Liver (tissue), 9 donors: Measurements from ENCODE around the gene VTCN1. TPM values are rescaled to one million over a fixed set of nuclear protein-coding genes. Genes with fewer than 3 reads are reported as not detected.

Experiments used
- DNase-seq: peaks from one replicate; pipeline ENCODE4 v3.0.0-alpha.2; 2017; ENCODE audit warnings: low spot score
- H3K27ac ChIP-seq, 2 donors: one replicate each; pipeline ENCODE4 v1.7.0; 2013; ENCODE audit warnings: inconsistent platforms in 2 of 2, low read length in 2 of 2, control low read depth in 1 of 2, low read depth in 1 of 2, mild to moderate bottlenecking in 1 of 2
- H3K27me3 ChIP-seq, 4 donors: one replicate each; pipeline versions ENCODE4 v1.6.1 to v1.7.0; 2013; ENCODE audit warnings: low read length in 3 of 4, inconsistent platforms in 1 of 4, mild to moderate bottlenecking in 1 of 4, moderate library complexity in 1 of 4; ENCODE audit not compliant: control insufficient read depth in 4 of 4, insufficient read depth in 4 of 4
- H3K36me3 ChIP-seq, 4 donors: one replicate each; pipeline versions ENCODE4 v1.6.1 to v1.7.0; 2013; ENCODE audit warnings: low read length in 3 of 4, mild to moderate bottlenecking in 3 of 4, low read depth in 1 of 4, moderate library complexity in 1 of 4; ENCODE audit not compliant: control insufficient read depth in 4 of 4, insufficient read depth in 3 of 4
- H3K4me1 ChIP-seq, 4 donors: one replicate each; pipeline versions ENCODE4 v1.6.1 to v1.7.0; 2013; ENCODE audit warnings: low read length in 3 of 4, mild to moderate bottlenecking in 3 of 4, moderate library complexity in 1 of 4; ENCODE audit not compliant: control insufficient read depth in 4 of 4, insufficient read depth in 4 of 4
- H3K4me3 ChIP-seq, 3 donors: one replicate each; pipeline versions ENCODE4 v1.6.1 to v1.7.0; 2013; ENCODE audit warnings: low read length in 3 of 3, control low read depth in 1 of 3, low read depth in 1 of 3, mild to moderate bottlenecking in 1 of 3
- H3K9ac ChIP-seq, 2 donors: one replicate each; pipeline ENCODE4 v1.7.0; 2013; ENCODE audit warnings: low read length in 2 of 2, mild to moderate bottlenecking in 2 of 2, moderate library complexity in 2 of 2, control low read depth in 1 of 2, low read depth in 1 of 2
- H3K9me3 ChIP-seq, 4 donors: one replicate each; pipeline versions ENCODE4 v1.6.1 to v1.7.0; 2013; ENCODE audit warnings: low read length in 3 of 4; ENCODE audit not compliant: control insufficient read depth in 4 of 4
- CTCF ChIP-seq: fragments of 150-350 bp; IDR thresholded peaks from 2 replicates; pipeline ENCODE4 v1.5.1; 2017; ENCODE audit warnings: improper control_type of control experiment, low read depth, low read length; ENCODE audit not compliant: missing input control
- GABPA ChIP-seq, 2 donors: IDR thresholded peaks in 1 of 2; conservative IDR thresholded peaks in 1 of 2; 2 replicates each; pipeline ENCODE4 v1.6.1; 2016; ENCODE audit warnings: antibody characterized with exemption in 2 of 2, mild to moderate bottlenecking in 1 of 2, moderate library complexity in 1 of 2
- HNF4A ChIP-seq, 2 donors: conservative IDR thresholded peaks; 2 replicates each; pipeline ENCODE4 v1.6.1; 2016; ENCODE audit warnings: antibody characterized with exemption in 2 of 2, mild to moderate bottlenecking in 2 of 2
- HNF4G ChIP-seq: IDR thresholded peaks from 2 replicates; pipeline ENCODE4 v1.6.1; 2016; ENCODE audit warnings: antibody characterized with exemption
- JUND ChIP-seq, 2 donors: IDR thresholded peaks; 2 replicates each; pipeline ENCODE4 v1.6.1; 2016; ENCODE audit warnings: antibody characterized with exemption in 2 of 2
- MAX ChIP-seq: IDR thresholded peaks from 2 replicates; pipeline ENCODE4 v1.6.1; 2016; ENCODE audit warnings: antibody characterized with exemption
- NR2F2 ChIP-seq: IDR thresholded peaks from 2 replicates; pipeline ENCODE4 v1.6.1; 2016; ENCODE audit warnings: antibody characterized with exemption
- SP1 ChIP-seq: IDR thresholded peaks from 2 replicates; pipeline ENCODE4 v1.6.1; 2018; ENCODE audit warnings: antibody characterized with exemption, mild to moderate bottlenecking
- TAF1 ChIP-seq: conservative IDR thresholded peaks from 2 replicates; pipeline ENCODE4 v1.6.1; 2016; ENCODE audit warnings: antibody characterized with exemption, mild to moderate bottlenecking
- ZBTB33 ChIP-seq: IDR thresholded peaks from 2 replicates; pipeline ENCODE4 v1.6.1; 2016; ENCODE audit warnings: antibody characterized with exemption
- WGBS: extraction: QIAGEN DNeasy Blood & Tissue Kit; methylation state at CpG from one replicate; pipeline ENCODE4 v1.1.7; 2013; 5-methylcytosine and 5-hydroxymethylcytosine counted together
- polyA plus RNA-seq, 2 donors: library from polyadenylated mRNA; stranded (reverse) in 1 of 2; unstranded in 1 of 2; fragments of 200-250 nt in 1 of 2; fragments of >200 nt in 1 of 2; fragmentation: Nextera tagmentation in 1 of 2; extraction: Ambion mirVana in 1 of 2; gene quantifications; one replicate each; pipeline versions ENCODE4 v1.2.1 to v1.2.3, GENCODE V29; 2013 to 2015
- total RNA-seq, 2 donors: library from RNA; depleted of rRNA; stranded (reverse); fragments of >200 nt; gene quantifications; one replicate each; pipeline ENCODE4 v1.2.3, GENCODE V29; 2014
- donor health status: healthy.
- donor health status: healthy.
- donor health status: healthy.
- donor health status: healthy.
- donor health status: healthy.

VTCN1 gene
- total and polyA plus RNA-seq, 4 donors, result 0.28 to 1.0 (median 0.45) TPM

- TF ChIP-seq JUND (IDR thresholded peaks at IDR 0.05) (no peak), TAF1 (no peak), NR2F2 (peak; percentile 91)
Measured at GRCh38 chr1:117117697-117118096, 93.0 kb downstream of the VTCN1 start (continued).

- no peak overlapping the region for H3K9ac ChIP-seq
- no peaks in the 10 kb centered on the region for H3K27me3 ChIP-seq
- peaks cover 2 to 23% (median 13%) of the 10 kb centered on the region in 4 donors for H3K4me1 ChIP-seq
- no peaks in the 10 kb centered on the region for H3K9me3 ChIP-seq
- H3K27ac ChIP-seq, result no peak overlapping the region
- TF ChIP-seq HNF4G (no peak), TAF1 (no peak), ZBTB33 (no peak), MAX (no peak)
- H3K4me3 ChIP-seq, result no peak overlapping the region
- DNase-seq, result no peak
- 93% methylated on average over 3 of the region's 3 CpGs for WGBS
- H3K36me3 ChIP-seq, result no peaks in the 10 kb centered on the region
Measured at GRCh38 chr1:117116784-117117130, 94.0 kb downstream of the VTCN1 start.

- no peak for DNase-seq
- 96% methylated on average over 13 of the region's 13 CpGs for WGBS
- no peaks in the 10 kb centered on the region for H3K36me3 ChIP-seq
- H3K4me3 ChIP-seq, result no peak overlapping the region
- no peaks in the 10 kb centered on the region for H3K9me3 ChIP-seq
- peaks cover 2 to 21% (median 13%) of the 10 kb centered on the region in 4 donors for H3K4me1 ChIP-seq
- H3K9ac ChIP-seq, result no peak overlapping the region
- no peaks in the 10 kb centered on the region for H3K27me3 ChIP-seq
- TF ChIP-seq ZBTB33, result no peak
- no peak for TF ChIP-seq CTCF
- TF ChIP-seq SP1, result no peak
- TF ChIP-seq GABPA (IDR thresholded peaks at IDR 0.05 in 1 of 2, conservative IDR thresholded peaks at IDR 0.05 in 1 of 2), result no peak
- TF ChIP-seq TAF1, result no peak
- TF ChIP-seq HNF4A (conservative IDR thresholded peaks at IDR 0.05), result no peak
- H3K27ac ChIP-seq, result no peak overlapping the region
Measured at GRCh38 chr1:117116090-117116783, 94.5 kb downstream of the VTCN1 start.
